ENCODE data around the gene TEX26.

TEX26 gene

DNA sequence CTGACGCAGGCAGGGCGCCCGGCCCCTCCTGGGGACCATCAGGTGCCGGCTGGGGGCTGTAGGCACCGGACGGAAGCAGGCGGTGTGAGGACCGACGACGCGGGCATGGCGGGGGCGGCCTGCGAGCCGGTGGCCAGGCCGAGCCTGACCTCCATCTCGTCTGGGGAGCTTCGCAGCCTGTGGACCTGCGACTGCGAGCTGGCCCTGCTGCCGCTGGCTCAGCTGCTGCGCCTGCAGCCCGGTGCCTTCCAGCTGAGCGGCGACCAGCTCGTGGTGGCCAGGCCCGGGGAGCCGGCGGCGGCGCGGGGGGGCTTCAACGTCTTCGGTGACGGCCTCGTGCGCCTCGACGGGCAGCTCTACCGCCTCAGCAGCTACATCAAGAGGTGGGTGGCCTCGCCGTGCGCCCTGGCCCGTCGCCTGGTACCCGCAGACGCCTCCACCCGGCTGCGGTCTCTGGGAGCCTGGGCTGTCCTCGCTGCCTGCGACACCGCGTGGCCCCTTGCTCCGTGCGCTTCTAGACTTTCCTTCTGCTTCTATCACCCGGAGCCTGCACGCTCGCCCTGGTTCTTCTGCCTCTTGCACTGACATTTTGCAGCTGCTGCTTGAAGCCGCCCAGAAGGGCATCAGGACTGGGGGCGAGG lies 25.9 kb upstream of the TEX26 start:
- H3K27ac ChIP-seq (ENCODE audit: low read depth, low read length): no peak overlapping the region
- H4K20me1 ChIP-seq (ENCODE audit: low read depth, low read length): no peaks in the 10 kb centered on the region
- H3K9ac ChIP-seq (ENCODE audit: low read length): no peak overlapping the region
- H3F3A ChIP-seq (ENCODE audit: insufficient read depth): no peaks in the 10 kb centered on the region
- TF ChIP-seq, protein P1, sequence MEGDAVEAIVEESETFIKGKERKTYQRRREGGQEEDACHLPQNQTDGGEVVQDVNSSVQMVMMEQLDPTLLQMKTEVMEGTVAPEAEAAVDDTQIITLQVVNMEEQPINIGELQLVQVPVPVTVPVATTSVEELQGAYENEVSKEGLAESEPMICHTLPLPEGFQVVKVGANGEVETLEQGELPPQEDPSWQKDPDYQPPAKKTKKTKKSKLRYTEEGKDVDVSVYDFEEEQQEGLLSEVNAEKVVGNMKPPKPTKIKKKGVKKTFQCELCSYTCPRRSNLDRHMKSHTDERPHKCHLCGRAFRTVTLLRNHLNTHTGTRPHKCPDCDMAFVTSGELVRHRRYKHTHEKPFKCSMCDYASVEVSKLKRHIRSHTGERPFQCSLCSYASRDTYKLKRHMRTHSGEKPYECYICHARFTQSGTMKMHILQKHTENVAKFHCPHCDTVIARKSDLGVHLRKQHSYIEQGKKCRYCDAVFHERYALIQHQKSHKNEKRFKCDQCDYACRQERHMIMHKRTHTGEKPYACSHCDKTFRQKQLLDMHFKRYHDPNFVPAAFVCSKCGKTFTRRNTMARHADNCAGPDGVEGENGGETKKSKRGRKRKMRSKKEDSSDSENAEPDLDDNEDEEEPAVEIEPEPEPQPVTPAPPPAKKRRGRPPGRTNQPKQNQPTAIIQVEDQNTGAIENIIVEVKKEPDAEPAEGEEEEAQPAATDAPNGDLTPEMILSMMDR (IDR thresholded peaks at IDR 0.05; ENCODE audit: insufficient read depth, low read length, poor library complexity, severe bottlenecking): no peak
- no peak for TF ChIP-seq EZH2phosphoT487 (conservative IDR thresholded peaks at IDR 0.05; ENCODE audit: low read length)
- H3K9me2 ChIP-seq (replicated peaks; ENCODE audit: insufficient read depth, low read length): no peaks in the 10 kb centered on the region
- no peak overlapping the region for H3K4me3 ChIP-seq (ENCODE audit: insufficient read depth, low read length, poor library complexity, severe bottlenecking)
- H3K36me3 ChIP-seq (ENCODE audit: low read length): no peaks in the 10 kb centered on the region
- H3K4me2 ChIP-seq (ENCODE audit: low read depth, low read length, poor library complexity, severe bottlenecking): no peak overlapping the region
- H3K79me2 ChIP-seq (ENCODE audit: insufficient read depth, low read length): no peaks in the 10 kb centered on the region
- no peaks in the 10 kb centered on the region for H3K27me3 ChIP-seq (ENCODE audit: low read length)
- H2AFZ ChIP-seq (ENCODE audit: low read depth, low read length, severe bottlenecking): no peak overlapping the region
- H3K9me3 ChIP-seq (ENCODE audit: insufficient read depth, low read length): no peaks in the 10 kb centered on the region

GRCh38 chr13:30907121-30907861 lies 25.2 kb upstream of the TEX26 start:
- no peaks in the 10 kb centered on the region for H3K9me2 ChIP-seq (replicated peaks; ENCODE audit: insufficient read depth, low read length)
- no peaks in the 10 kb centered on the region for H3F3A ChIP-seq (ENCODE audit: insufficient read depth)
- no peaks in the 10 kb centered on the region for H3K9me3 ChIP-seq (ENCODE audit: insufficient read depth, low read length)
- H3K4me2 ChIP-seq (ENCODE audit: low read depth, low read length, poor library complexity, severe bottlenecking): no peak overlapping the region
- H3K27me3 ChIP-seq (ENCODE audit: low read length): no peaks in the 10 kb centered on the region
- no peak overlapping the region for H3K4me3 ChIP-seq (ENCODE audit: insufficient read depth, low read length, poor library complexity, severe bottlenecking)
- H4K20me1 ChIP-seq (ENCODE audit: low read depth, low read length): no peaks in the 10 kb centered on the region
- H3K9ac ChIP-seq (ENCODE audit: low read length): no peak overlapping the region
- H3K79me2 ChIP-seq (ENCODE audit: insufficient read depth, low read length): no peaks in the 10 kb centered on the region
- TF ChIP-seq, protein P1 (IDR thresholded peaks at IDR 0.05; ENCODE audit: insufficient read depth, low read length, poor library complexity, severe bottlenecking): no peak
- no peak for TF ChIP-seq EZH2phosphoT487 (conservative IDR thresholded peaks at IDR 0.05; ENCODE audit: low read length)
- H3K36me3 ChIP-seq (ENCODE audit: low read length): no peaks in the 10 kb centered on the region
- no peak overlapping the region for H3K27ac ChIP-seq (ENCODE audit: low read depth, low read length)
- H2AFZ ChIP-seq (ENCODE audit: low read depth, low read length, severe bottlenecking): no peak overlapping the region

DNA sequence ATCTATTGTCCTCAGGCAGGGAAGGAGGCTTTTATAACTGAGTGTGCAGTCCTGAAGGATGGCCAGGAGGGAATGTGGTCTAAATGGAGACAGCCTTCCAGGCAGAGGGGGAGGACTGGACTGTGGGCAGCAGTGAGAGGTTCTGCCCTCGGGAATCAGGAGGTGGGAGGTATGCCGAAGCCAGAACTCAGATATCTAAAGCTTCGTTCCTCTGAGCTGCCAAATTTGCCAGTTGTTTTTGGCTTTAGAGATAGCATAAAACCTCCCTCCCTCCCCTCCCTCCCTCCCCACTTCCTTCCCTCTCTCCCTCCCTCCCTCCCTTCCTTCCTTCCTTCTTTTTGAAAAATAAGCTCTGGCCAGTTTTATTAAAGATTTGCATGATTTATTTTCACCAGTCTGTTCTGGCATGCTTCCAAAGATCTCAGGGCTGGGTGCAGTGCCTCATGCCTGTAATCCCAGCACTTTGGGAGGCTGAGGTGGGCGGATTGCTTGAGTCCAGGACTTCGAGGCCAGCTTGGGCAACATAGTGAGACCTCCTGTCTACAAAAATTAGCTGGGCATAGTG lies 24.0 kb upstream of the TEX26 start:
- no peaks in the 10 kb centered on the region for H3K27me3 ChIP-seq (ENCODE audit: low read length)
- no peak overlapping the region for H2AFZ ChIP-seq (ENCODE audit: low read depth, low read length, severe bottlenecking)
- H3K9me3 ChIP-seq (ENCODE audit: insufficient read depth, low read length): no peaks in the 10 kb centered on the region
- H3F3A ChIP-seq (ENCODE audit: insufficient read depth): no peaks in the 10 kb centered on the region
- no peak overlapping the region for H3K4me3 ChIP-seq (ENCODE audit: insufficient read depth, low read length, poor library complexity, severe bottlenecking)
- H3K79me2 ChIP-seq (ENCODE audit: insufficient read depth, low read length): no peaks in the 10 kb centered on the region
- no peak overlapping the region for H3K9ac ChIP-seq (ENCODE audit: low read length)
- no peaks in the 10 kb centered on the region for H3K9me2 ChIP-seq (replicated peaks; ENCODE audit: insufficient read depth, low read length)
- no peaks in the 10 kb centered on the region for H4K20me1 ChIP-seq (ENCODE audit: low read depth, low read length)
- no peak overlapping the region for H3K27ac ChIP-seq (ENCODE audit: low read depth, low read length)
- TF ChIP-seq EZH2phosphoT487 (conservative IDR thresholded peaks at IDR 0.05; ENCODE audit: low read length): no peak
- TF ChIP-seq, protein P1 (IDR thresholded peaks at IDR 0.05; ENCODE audit: insufficient read depth, low read length, poor library complexity, severe bottlenecking): no peak
- H3K36me3 ChIP-seq (ENCODE audit: low read length): no peaks in the 10 kb centered on the region
- no peak overlapping the region for H3K4me2 ChIP-seq (ENCODE audit: low read depth, low read length, poor library complexity, severe bottlenecking)
